Mucosa of descending colon (tissue), 3 donors: ENCODE results near the gene SERPINA6. TPM values are rescaled to one million over a fixed set of nuclear protein-coding genes. Genes with fewer than 3 reads are reported as not detected.
A peak's percentile ranks its signal among the peaks of the same experiment; 100 is the strongest.

Source experiments
- ATAC-seq: fragments of 200-7000 bp; cut with Tn5 transposase; one replicate; pipeline ENCODE4 v1.9.1; 2020; ENCODE audit warnings: mild to moderate bottlenecking, moderate library complexity
- DNase-seq, 3 donors: peaks; one replicate each; pipeline ENCODE4 v3.0.0-alpha.2; 2020
- H3K36me3 ChIP-seq: fragments of 200-600 bp; one replicate; pipeline ENCODE4 v1.8.0; 2021; ENCODE audit warnings: low read depth, mild to moderate bottlenecking
- H3K4me1 ChIP-seq: fragments of 200-600 bp; one replicate; pipeline ENCODE4 v1.8.0; 2021; ENCODE audit warnings: low read depth, mild to moderate bottlenecking
- H3K4me3 ChIP-seq: fragments of 200-600 bp; one replicate; pipeline ENCODE4 v1.8.0; 2021; ENCODE audit warnings: mild to moderate bottlenecking
- H3K9me3 ChIP-seq: fragments of 200-600 bp; one replicate; pipeline ENCODE4 v1.8.0; 2021; ENCODE audit warnings: mild to moderate bottlenecking
- intact Hi-C, 2 donors: fragments of 100-400 bp; cut with DNase I in 1 of 2; cut with micrococcal nuclease in 1 of 2; formaldehyde crosslinking; loops; one replicate each; pipeline versions ENCODE4 v1.11.0 to v1.11.1; 2022; cut with DNase I, micrococcal nuclease
- total RNA-seq, 3 donors: library from RNA; stranded (reverse); fragmentation: NEBNext Ultra II Directional in 2 of 3; extraction: Animal tissue kit (Norgen Biotek cat#: 25700) in 2 of 3; gene quantifications; one replicate each; pipeline versions ENCODE4 v1.2.1 to v1.2.4, GENCODE V29; 2021 to 2023
- TF ChIP-seq, protein P1 (sequence below): fragments of 200-600 bp; IDR thresholded peaks from one replicate; pipeline ENCODE4 v1.8.0; 2022; ENCODE audit warnings: antibody characterized with exemption, mild to moderate bottlenecking
- donor health status: DM: no; HTN: no; CAD: no; lungs with moderate emphysema.
- donor health status: DM: no; HTN: no; CAD: no.
- donor health status: DM: no; HTN: yes; CAD: no.

The SERPINA6 gene
- total RNA-seq, 3 donors from 2014 or later, result 0.44 to 4.7 (median 2.0) TPM

DNA sequence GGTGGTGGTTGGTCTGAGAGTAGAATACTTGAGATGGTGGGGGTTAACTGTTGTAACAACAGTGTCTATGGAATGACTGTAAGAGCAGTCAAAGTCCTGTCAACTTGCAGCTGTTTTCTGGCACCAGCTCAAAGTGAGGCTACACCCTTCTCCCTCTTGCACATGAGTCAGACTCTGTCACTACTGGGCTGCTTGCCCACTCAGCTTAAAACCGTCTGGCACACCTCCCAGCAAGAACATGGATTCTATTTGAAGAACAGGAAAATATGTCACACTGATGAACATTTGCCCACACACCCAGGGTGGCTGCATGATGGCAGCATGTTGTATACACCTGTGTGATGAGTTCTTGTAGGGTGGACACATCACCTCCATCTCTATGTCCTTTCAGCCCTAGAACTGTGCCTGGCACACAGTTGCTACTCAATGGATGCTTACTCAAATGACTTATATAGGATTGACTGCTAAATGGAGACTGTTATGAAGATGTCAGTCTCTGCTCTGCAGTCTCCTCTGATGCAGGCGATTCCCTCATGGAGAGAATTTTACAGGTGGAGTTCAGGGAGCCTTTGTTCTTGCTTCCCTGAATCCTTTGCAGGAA, 19.3 kb upstream of the SERPINA6 start:
- Histone ChIP-seq H3K9me3 (no peaks in the 10 kb centered on the region), H3K4me1 (peaks cover 9% of the 10 kb centered on the region), H3K36me3 (no peaks in the 10 kb centered on the region), H3K4me3 (no peak overlapping the region)
- DNase-seq, result peak; percentile 84 to 98 (median 85)
- peak; percentile 94 for ATAC-seq
- intact Hi-C loops, result no loop called here
- TF ChIP-seq, protein P1, sequence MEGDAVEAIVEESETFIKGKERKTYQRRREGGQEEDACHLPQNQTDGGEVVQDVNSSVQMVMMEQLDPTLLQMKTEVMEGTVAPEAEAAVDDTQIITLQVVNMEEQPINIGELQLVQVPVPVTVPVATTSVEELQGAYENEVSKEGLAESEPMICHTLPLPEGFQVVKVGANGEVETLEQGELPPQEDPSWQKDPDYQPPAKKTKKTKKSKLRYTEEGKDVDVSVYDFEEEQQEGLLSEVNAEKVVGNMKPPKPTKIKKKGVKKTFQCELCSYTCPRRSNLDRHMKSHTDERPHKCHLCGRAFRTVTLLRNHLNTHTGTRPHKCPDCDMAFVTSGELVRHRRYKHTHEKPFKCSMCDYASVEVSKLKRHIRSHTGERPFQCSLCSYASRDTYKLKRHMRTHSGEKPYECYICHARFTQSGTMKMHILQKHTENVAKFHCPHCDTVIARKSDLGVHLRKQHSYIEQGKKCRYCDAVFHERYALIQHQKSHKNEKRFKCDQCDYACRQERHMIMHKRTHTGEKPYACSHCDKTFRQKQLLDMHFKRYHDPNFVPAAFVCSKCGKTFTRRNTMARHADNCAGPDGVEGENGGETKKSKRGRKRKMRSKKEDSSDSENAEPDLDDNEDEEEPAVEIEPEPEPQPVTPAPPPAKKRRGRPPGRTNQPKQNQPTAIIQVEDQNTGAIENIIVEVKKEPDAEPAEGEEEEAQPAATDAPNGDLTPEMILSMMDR, result no peak

DNA sequence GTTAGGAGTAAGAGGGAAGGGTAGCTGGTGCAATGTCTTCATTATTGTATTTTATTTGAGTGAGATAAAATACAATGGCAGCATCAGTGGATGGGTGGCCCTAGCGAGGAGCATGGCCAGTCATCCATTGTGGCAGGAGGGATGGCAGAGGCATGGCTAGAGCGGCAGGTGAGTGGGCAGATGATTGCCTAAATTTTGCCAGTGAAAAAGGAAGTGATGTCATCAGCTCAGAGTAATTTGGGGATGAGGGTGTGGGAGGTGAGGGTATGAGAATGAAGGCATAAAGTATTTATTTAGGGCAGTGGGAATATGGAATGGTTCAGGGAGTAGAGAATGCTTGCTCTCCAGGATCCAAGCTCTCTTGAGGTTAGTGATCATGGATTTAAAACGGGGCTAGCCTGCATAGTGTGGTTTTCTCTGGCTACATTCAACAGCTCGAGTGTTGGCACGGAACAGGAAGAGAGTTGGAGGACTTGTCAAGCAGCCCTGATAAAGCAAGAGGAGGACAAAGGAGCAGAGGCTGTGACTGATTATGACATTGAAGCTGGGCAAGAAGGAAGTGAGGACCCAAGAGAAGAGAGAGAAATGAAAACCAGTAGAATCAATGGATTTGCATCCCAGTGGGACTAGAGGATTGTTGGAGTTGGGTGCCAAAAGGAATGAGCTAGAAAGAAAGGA, 18.7 kb upstream of the SERPINA6 start:
- DNase-seq (no peak), ATAC-seq (peak; percentile 64)
- Histone ChIP-seq H3K4me3 (no peak overlapping the region), H3K4me1 (peaks cover 9% of the 10 kb centered on the region), H3K36me3 (no peaks in the 10 kb centered on the region), H3K9me3 (no peaks in the 10 kb centered on the region)
- TF ChIP-seq, protein P1, result no peak
- intact Hi-C loops, result no loop called here

DNA sequence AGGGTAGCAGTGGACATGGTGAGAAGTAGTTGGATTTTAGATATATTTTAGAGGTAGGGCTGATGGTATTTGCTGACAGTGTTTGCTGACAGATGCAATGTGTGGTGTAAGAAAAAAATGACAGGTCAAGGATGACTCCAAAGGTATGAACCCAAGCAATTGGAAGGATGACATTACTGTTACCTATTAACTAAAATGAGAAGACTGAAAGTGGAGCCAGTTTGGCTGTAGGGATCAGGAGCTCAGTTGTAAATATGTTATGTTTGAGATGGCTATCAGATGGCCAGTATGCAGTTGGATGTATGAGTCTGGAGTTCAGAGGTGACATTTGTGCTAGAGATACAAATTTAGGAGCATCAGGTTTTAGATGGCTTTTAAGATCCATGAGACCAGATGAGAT, 17.4 kb upstream of the SERPINA6 start:
- DNase-seq, result no peak
- no peak for ATAC-seq

DNA sequence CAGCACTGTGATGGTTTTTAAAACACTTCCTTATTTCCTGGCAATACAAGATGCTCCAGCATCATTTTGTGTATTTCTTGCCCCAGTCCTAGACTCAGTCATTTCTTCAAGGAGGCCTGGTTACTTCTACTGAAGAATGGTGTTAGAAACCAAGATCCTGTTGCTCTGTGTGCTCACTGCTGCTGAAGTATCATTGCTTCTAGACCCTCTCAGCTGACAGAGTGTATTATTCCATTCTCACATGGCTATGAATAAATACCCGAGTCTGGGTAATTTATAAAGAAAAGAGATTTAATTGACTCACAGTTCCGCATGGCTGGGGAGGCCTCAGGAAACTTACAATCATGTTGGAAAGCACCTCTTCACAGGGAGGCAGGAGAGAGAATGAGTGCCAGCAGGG, 14.9 kb upstream of the SERPINA6 start:
- ATAC-seq, result no peak
- no peaks in the 10 kb centered on the region for H3K36me3 ChIP-seq
- DNase-seq, result no peak

More for the DNA sequence above, 17.4 kb upstream of the SERPINA6 start:
- H3K4me3 ChIP-seq, result no peak overlapping the region
- peaks cover 9% of the 10 kb centered on the region for H3K4me1 ChIP-seq
- H3K36me3 ChIP-seq, result no peaks in the 10 kb centered on the region
- no peaks in the 10 kb centered on the region for H3K9me3 ChIP-seq
- TF ChIP-seq, protein P1, result no peak
- intact Hi-C loops, result no loop called here

DNA sequence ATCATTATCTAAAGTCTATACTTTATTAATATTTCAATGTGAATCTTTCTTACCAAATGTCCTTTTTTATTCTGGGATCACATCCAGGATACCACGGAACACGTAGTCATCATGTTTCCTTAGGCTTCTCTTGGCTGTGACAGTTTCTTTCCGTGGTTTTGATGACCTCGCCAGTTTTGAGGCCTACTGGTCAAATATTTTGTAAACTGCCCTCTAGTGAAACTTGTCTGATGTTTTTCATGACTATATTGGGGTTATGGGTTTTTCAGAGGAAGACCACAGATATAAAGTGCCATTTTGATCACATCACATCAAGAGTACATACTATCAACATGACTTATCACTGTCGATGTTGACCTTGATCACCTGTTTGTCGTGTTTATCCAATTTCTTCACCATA, 14.1 kb upstream of the SERPINA6 start:
- Histone ChIP-seq H3K36me3 (no peaks in the 10 kb centered on the region), H3K9me3 (no peaks in the 10 kb centered on the region), H3K4me1 (peaks cover 9% of the 10 kb centered on the region), H3K4me3 (no peak overlapping the region)
- DNase-seq (no peak), ATAC-seq (no peak)
- intact Hi-C loops, result no loop called here
- TF ChIP-seq, protein P1, result no peak

More for the DNA sequence above, 14.9 kb upstream of the SERPINA6 start:
- H3K9me3 ChIP-seq, result no peaks in the 10 kb centered on the region
- peaks cover 9% of the 10 kb centered on the region for H3K4me1 ChIP-seq
- TF ChIP-seq, protein P1, result no peak
- H3K4me3 ChIP-seq, result no peak overlapping the region
- intact Hi-C loops, result no loop called here
